Dendritic cell treated with granulocyte-macrophage colony-stimulating factor and Interleukin-4, amounts not matched to agents 40 ng/mL and 50 ng/mL, for 4 days (primary cell): ENCODE data around the gene CSAD.
"Not testable (repeated sequence)": the region's sequence is repeated elsewhere in the genome, so short reads cannot be mapped to it uniquely, and the experiment has no call there.

ENCODE experiments used
- H3K27ac Mint-ChIP-seq: one replicate; pipeline ENCODE4 v1.8.0; 2022; ENCODE audit warnings: mild to moderate bottlenecking, mixed read lengths
- H3K27me3 Mint-ChIP-seq: one replicate; pipeline ENCODE4 v1.8.0; 2022; ENCODE audit warnings: mild to moderate bottlenecking, mixed read lengths
- H3K36me3 Mint-ChIP-seq: one replicate; pipeline ENCODE4 v1.8.0; 2022; ENCODE audit warnings: low read depth, mixed read lengths
- H3K4me1 Mint-ChIP-seq: one replicate; pipeline ENCODE4 v1.8.0; 2022; ENCODE audit warnings: low read depth, mixed read lengths
- H3K4me3 Mint-ChIP-seq: one replicate; pipeline ENCODE4 v1.8.0; 2022; ENCODE audit warnings: mild to moderate bottlenecking, moderate library complexity, mixed read lengths
- H3K9me3 Mint-ChIP-seq: one replicate; pipeline ENCODE4 v1.8.0; 2022; ENCODE audit warnings: mixed read lengths
- intact Hi-C: fragments of 100-400 bp; cut with micrococcal nuclease; formaldehyde crosslinking; loops from one replicate; pipeline ENCODE4 v1.15.0; 2022

The CSAD gene

DNA sequence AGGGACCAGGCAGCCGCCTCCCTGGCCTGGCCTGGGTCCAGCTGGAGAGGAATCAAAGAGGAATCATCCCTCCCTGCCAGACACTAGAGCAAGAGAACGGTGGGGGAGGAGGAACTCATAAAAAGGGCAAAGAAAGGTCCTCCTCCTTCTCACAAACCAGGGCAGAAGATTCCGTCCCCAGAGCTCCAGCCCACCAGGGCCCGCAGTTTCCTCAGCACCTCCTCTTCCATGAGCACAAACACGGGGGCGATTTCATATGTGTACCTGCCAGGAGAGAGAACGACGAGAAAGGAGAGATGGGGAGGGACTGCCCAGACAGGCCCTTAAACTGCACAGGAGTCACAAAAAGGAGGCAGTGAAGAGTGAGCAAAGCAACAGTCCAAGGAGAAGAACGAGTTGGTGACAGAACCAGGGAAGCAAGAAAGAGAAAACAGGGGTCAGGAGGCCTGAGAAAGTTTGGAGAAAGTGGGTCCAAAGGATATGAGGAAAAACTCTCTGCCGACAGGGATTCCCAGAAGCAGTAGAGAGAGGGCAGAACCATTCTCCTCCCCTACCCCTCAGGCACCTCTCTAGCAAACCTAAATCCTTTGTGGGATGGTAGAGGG lies 8.9 kb downstream of the CSAD start:
- Mint-ChIP-seq H3K9me3 (no peaks in the 10 kb centered on the region), H3K36me3 (peaks cover 39% of the 10 kb centered on the region), H3K27ac (no peak overlapping the region), H3K4me1 (peaks cover 16% of the 10 kb centered on the region), H3K27me3 (no peaks in the 10 kb centered on the region), H3K4me3 (no peak overlapping the region)
- intact Hi-C loops, result no loop called here

DNA sequence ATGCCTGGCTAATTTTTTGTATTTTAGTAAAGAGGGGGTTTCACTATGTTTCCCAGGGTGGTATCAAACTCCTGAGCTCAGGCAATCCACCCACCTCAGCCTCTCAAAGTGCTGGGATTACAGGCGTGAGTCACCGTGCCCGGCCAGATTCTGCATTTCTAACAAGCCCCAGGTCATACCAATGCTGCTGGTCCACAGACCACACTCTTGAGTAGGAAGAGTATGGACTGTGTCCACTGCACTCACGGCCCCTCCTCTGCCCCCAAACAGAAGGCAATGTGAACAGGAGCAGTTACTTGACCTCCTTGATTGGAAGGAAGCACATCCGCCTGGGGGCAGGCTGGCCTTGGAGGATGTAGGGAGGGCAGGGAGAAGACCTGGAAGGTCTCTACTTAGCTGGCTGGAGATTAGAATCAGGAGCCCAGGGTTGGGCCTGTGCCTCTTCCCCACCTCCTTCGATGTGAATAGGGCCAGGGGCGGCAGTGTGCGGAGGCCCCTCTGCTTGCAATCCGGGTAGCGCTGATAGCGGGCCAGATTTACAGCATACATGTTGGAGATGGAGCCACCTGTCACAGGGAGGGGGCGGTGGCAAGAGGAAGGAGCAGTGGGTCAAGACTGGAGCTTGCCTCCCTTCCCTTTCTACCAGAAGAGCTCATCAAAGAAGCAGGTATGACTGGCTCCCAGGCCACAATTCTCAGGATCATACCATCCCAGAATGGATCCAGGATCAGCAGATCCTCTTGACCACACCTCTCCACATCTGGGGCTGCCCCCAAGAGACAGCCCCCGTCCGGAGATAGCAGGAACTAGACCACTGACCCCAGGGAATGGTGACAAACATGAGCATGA lies 9.6 kb downstream of the CSAD start:
- Mint-ChIP-seq H3K4me3 (no peak overlapping the region), H3K27me3 (no peaks in the 10 kb centered on the region), H3K4me1 (peaks cover 16% of the 10 kb centered on the region), H3K9me3 (no peaks in the 10 kb centered on the region), H3K36me3 (peaks cover 39% of the 10 kb centered on the region), H3K27ac (no peak overlapping the region)
- intact Hi-C loops, result no loop called here

DNA sequence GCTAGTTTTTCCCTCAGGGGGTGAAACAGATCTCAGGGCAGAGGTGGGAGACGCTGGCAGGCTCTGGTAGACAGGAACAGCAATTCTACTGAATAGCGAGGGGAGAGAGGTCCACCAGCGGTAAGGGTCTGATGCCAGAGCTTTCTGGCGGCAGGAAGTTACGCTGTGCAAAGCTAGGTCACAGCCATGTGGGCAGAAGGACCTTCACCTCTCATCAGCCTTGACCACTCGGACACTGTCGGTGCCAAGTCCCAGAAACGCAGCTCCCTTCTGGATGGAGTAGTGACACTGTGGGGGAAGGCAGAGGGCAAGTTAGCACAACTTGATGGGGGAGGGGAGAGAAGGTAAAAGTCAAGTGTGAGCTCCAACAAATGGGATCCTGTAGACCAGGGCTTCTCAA lies 10.5 kb downstream of the CSAD start:
- H3K9me3 Mint-ChIP-seq, result no peaks in the 10 kb centered on the region
- H3K27me3 Mint-ChIP-seq, result no peaks in the 10 kb centered on the region
- H3K4me1 Mint-ChIP-seq, result peaks cover 15% of the 10 kb centered on the region
- H3K36me3 Mint-ChIP-seq, result peaks cover 39% of the 10 kb centered on the region
- no peak overlapping the region for H3K27ac Mint-ChIP-seq
- intact Hi-C loops, result no loop called here
- H3K4me3 Mint-ChIP-seq, result no peak overlapping the region

DNA sequence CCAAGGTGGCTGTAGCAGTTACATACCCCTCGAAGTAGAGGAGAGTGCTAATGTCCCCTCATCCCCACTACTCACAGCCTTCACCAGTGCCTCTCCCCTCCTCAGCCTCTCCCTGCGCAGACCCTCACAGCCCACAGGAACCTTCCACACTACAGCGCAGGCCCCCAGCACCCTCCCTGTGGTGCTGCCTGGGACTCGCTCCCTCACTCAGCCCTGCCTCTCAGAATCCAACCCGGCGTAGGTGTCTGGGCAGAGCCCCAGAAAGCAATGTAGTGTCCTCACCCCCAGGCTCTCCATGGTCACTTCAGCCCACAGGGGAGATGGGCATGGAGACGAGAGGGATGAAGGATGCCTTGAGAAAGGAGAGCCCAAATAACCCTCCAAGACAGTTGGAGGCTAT lies 11.1 kb downstream of the CSAD start:
- H3K4me3 Mint-ChIP-seq, result no peak overlapping the region
- no peak overlapping the region for H3K27ac Mint-ChIP-seq
- peaks cover 39% of the 10 kb centered on the region for H3K36me3 Mint-ChIP-seq
- H3K9me3 Mint-ChIP-seq, result no peaks in the 10 kb centered on the region
- H3K4me1 Mint-ChIP-seq, result peaks cover 9% of the 10 kb centered on the region
- no peaks in the 10 kb centered on the region for H3K27me3 Mint-ChIP-seq
- intact Hi-C loops, result no loop called here

DNA sequence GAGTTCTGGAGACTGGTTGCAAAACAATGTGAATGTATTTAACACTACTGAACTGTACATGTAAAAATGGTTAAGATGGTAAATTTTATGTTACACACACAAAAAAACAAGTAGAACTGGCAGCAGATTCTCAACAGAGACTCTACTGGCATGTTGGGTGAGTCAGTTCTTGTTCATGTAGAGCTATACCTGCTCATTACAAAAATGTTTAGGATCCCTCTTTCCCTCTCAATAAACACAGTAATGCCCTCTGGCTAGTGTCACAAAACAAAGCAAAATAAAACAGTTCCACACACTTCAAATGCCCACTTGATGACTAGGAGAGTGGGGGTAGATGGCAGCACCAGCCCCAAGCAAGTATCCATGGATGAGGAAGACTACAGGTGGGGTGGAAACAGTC lies 13.9 kb downstream of the CSAD start:
- H3K27me3 Mint-ChIP-seq, result no peaks in the 10 kb centered on the region
- intact Hi-C loops, result no loop called here
- no peaks in the 10 kb centered on the region for H3K9me3 Mint-ChIP-seq
- peaks cover 25% of the 10 kb centered on the region for H3K36me3 Mint-ChIP-seq
- no peak overlapping the region for H3K27ac Mint-ChIP-seq
- no peak overlapping the region for H3K4me3 Mint-ChIP-seq
- peaks cover 6% of the 10 kb centered on the region for H3K4me1 Mint-ChIP-seq

DNA sequence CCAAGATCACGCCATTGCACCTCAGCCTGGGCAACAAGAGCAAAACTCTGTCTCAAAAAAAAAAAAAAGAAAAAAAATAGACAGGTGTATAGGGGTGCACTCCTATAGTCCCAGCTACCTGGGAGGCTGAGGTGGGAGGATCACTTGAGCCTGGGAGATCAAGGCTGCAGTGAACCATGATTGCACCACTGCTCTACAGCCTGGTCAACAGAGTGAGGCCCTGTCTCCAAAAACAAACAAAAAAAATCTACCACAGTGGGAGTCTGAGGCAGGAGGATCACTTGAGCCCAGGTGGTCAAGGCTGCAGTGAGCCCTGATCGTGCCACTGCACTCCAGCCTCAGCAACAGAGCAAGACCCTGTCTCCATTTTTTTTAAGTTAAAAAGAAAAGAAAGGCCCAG lies 17.7 kb downstream of the CSAD start:
- peaks cover 16% of the 10 kb centered on the region for H3K36me3 Mint-ChIP-seq
- H3K27me3 Mint-ChIP-seq, H3K27ac Mint-ChIP-seq, H3K4me3 Mint-ChIP-seq, H3K4me1 Mint-ChIP-seq, H3K9me3 Mint-ChIP-seq, intact Hi-C loops: not testable (repeated sequence)

DNA sequence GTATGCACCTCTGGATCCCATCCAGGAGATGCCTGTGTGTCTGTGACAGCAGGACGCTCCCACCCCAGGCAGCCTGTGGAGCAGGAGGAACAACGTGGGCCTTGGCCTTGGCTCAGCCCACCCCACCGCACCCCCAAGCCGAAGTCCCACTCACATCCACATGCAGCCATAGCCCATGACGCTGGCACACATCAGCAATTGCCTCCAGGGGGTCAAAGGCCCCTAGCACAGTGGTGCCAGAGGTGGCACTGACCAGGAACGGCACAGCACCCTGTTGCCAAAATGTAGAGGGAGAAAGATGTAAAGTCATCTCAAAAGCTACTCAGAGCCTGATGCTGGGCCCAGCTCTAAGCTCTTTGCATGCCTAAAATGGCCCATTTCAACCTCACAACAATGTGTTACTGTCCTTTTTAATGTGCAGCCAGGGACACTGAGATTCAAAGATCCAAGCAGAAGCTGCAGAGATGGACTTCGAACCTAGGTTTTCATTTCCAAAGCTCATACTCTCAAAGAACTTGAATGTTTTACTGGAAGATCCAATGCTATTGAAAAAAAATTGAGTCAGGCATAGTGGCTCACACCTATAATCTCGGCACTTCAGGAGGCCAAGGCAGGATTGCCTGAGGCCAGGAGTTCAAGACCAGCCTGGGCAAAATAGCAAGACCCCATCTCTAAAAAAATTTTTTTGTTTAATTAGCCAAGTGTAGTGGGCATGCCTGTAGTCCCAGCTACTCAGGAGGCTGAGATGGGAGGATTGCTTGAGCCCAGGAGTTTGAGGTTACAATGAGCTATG lies 19.4 kb downstream of the CSAD start:
- Mint-ChIP-seq H3K27ac (no peak overlapping the region), H3K9me3 (no peaks in the 10 kb centered on the region), H3K36me3 (peaks cover 16% of the 10 kb centered on the region), H3K4me1 (peaks cover 9% of the 10 kb centered on the region), H3K4me3 (no peak overlapping the region), H3K27me3 (peaks cover 1% of the 10 kb centered on the region)
- intact Hi-C loops, result no loop called here

DNA sequence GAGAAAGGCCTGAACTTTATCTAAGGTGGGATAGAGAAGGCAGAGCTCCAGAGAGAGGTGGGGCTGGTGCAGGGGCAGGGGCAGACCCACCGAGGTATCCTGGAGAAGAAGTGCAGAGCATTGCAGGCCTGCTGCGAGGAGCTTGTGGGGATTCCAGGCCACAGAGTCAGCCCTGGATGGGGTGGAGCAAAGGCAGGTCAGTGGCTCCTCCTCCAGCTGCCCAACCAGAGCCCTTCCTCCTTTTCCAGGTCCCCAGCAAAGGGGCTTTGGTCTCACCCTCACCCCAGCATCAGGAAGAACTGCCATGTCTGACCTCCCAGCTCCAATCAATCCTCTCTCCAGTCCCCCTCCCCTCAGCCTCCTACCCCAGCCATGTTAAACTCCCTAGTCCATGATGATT lies 20.1 kb downstream of the CSAD start:
- Mint-ChIP-seq H3K4me1 (peaks cover 9% of the 10 kb centered on the region), H3K27ac (no peak overlapping the region), H3K9me3 (no peaks in the 10 kb centered on the region), H3K36me3 (peaks cover 16% of the 10 kb centered on the region), H3K4me3 (no peak overlapping the region), H3K27me3 (peaks cover 1% of the 10 kb centered on the region)
- intact Hi-C loops, result no loop called here

DNA sequence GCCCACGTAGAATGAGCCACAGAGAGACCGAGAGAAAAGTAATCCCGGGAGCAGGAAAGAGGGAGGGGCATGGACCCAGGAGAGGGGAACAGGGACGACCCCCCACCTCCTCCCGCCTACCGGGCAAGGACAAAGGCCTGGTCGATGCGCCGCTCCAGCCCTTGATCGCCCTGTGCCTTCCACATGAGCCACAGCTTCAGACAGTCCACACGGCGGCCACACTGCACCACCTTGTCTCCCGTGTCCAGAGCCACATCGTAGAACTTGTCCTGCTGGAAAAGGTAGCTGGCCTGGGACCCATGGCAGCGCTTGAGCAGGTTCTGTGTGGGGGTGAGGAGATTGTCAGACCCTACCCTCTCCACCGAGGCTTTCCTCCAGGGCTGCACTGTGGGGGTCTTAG lies 20.7 kb downstream of the CSAD start:
- H3K36me3 Mint-ChIP-seq, result peaks cover 16% of the 10 kb centered on the region
- no peak overlapping the region for H3K4me3 Mint-ChIP-seq
- no peaks in the 10 kb centered on the region for H3K9me3 Mint-ChIP-seq
- peaks cover 1% of the 10 kb centered on the region for H3K27me3 Mint-ChIP-seq
- peaks cover 9% of the 10 kb centered on the region for H3K4me1 Mint-ChIP-seq
- H3K27ac Mint-ChIP-seq, result no peak overlapping the region
- intact Hi-C loops, result loop anchor here (1.0 kb wide), 1 partner anchor 37 kb away; no protein-coding TSS in a partner anchor

DNA sequence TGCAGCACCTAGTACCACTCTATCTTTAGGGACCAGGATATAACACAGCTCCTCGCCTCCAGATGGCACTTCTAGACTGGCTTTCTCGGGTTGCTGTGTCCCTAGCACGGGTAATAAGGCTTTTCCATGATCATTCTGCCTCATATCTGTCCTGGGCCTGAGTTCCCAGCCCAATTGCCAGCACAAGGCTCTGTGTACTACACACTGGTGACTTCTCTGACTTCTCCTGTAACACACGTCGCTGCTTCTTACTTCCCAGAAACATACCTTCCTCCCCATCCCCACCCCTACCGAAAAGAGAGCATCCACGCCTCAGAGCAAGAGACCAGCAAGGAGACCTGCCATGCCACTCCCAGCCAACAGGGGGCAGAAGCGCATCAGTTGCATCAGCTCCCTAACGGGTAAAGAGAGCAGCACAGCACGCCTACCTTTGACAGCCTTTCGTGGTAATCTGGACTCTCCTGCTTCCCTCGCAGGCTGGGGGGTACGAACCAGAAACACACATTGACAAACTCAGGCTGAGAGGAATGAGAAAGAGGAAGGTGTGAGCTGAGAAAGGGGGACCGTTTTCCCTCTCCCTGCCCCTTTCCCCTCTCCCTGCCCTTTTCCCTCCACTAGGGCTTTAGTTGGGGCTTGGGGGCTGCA lies 21.4 kb downstream of the CSAD start:
- no peak overlapping the region for H3K4me3 Mint-ChIP-seq
- peaks cover 16% of the 10 kb centered on the region for H3K36me3 Mint-ChIP-seq
- intact Hi-C loops, result loop anchor here (1.0 kb wide), 1 partner anchor 38 kb away; no protein-coding TSS in a partner anchor
- peaks cover 9% of the 10 kb centered on the region for H3K4me1 Mint-ChIP-seq
- no peak overlapping the region for H3K27ac Mint-ChIP-seq
- no peaks in the 10 kb centered on the region for H3K9me3 Mint-ChIP-seq
- peaks cover 1% of the 10 kb centered on the region for H3K27me3 Mint-ChIP-seq

DNA sequence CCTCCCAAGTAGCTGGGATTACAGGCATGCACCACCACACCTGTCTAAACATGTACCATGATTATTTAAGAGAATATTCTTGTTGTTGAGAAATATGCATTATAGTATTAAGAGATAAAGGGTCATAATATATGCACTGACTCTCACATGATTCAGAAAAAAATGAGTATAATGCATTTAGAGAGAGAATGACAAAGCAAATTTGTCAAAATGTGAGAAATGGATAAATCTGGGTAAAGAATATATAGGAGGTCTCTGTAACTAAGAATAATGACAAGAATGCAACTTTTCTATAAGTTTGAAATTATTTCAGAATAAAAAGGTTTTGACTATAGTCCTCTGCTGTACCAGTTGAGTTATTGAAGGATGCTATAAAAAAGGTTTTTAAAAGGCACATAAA lies 28.3 kb downstream of the CSAD start:
- no peak overlapping the region for H3K4me3 Mint-ChIP-seq
- H3K27ac Mint-ChIP-seq, result no peak overlapping the region
- peaks cover 5% of the 10 kb centered on the region for H3K27me3 Mint-ChIP-seq

DNA sequence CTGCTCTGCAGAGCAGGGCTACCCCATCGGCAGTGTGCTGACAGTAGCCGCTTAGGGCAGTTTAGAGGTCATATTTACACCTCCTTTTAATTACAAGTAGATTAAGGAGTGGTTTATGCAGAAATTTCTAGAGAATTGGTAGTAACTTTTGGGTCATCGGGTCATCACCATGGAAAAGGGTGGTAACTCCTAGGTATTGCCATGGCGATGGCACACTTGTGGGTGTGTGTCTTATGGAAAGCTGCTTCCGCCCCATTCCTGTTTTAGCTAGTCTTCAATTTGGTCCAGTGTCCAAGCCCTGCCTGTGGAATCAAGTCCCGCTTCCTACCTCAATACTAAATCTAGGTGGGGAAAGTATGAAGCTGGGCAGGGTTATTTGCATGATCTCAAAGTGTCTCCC lies 29.7 kb downstream of the CSAD start:
- intact Hi-C loops, result no loop called here
- H3K4me1 Mint-ChIP-seq, result no peaks in the 10 kb centered on the region
- H3K36me3 Mint-ChIP-seq, result no peaks in the 10 kb centered on the region
- H3K27ac Mint-ChIP-seq, result no peak overlapping the region
- H3K27me3 Mint-ChIP-seq, result peaks cover 5% of the 10 kb centered on the region
- no peaks in the 10 kb centered on the region for H3K9me3 Mint-ChIP-seq
- no peak overlapping the region for H3K4me3 Mint-ChIP-seq

More for the DNA sequence above, 28.3 kb downstream of the CSAD start:
- H3K36me3 Mint-ChIP-seq, result no peaks in the 10 kb centered on the region
- no peaks in the 10 kb centered on the region for H3K9me3 Mint-ChIP-seq
- intact Hi-C loops, result no loop called here
- no peaks in the 10 kb centered on the region for H3K4me1 Mint-ChIP-seq

DNA sequence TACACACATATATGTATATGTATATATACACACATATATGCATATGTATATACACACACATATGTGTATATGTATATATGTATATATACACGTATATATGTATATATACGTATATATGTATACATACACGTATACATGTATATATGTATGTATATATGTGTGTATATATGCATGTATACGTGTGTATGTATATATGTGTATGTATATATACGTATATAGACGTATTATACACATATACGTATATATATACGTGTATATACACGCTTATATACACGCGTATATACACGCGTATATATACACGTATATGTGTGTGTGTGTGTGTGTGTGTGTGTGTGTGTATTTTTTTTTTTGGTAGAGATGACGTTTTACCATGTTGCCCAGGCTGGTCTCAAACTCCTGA lies 33.1 kb downstream of the CSAD start:
- no peaks in the 10 kb centered on the region for H3K36me3 Mint-ChIP-seq
- peaks cover 5% of the 10 kb centered on the region for H3K27me3 Mint-ChIP-seq
- intact Hi-C loops, result no loop called here
- no peaks in the 10 kb centered on the region for H3K4me1 Mint-ChIP-seq
- no peaks in the 10 kb centered on the region for H3K9me3 Mint-ChIP-seq
- H3K4me3 Mint-ChIP-seq, result no peak overlapping the region
- no peak overlapping the region for H3K27ac Mint-ChIP-seq

DNA sequence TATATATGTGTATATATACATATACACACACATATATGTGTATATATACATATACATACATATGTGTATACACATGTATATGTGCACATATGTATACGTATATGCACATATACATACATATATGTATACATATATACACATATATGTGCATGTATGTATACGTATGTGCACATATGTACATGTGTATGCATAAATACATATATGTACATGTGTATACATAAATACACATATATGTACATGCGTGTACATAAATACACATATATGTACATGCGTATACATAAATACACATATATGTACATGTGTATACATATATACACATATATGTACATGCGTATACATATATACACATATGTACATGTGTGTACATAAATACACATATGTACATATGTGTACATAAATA lies 33.5 kb downstream of the CSAD start:
- H3K4me3 Mint-ChIP-seq, result no peak overlapping the region
- no peak overlapping the region for H3K27ac Mint-ChIP-seq
- no peaks in the 10 kb centered on the region for H3K36me3 Mint-ChIP-seq
- no peaks in the 10 kb centered on the region for H3K4me1 Mint-ChIP-seq
- no peaks in the 10 kb centered on the region for H3K9me3 Mint-ChIP-seq
- peaks cover 5% of the 10 kb centered on the region for H3K27me3 Mint-ChIP-seq
- intact Hi-C loops, result no loop called here
